SJSA1 (cell line): ENCODE results near the gene UROC1. TPM values are rescaled to one million over a fixed set of nuclear protein-coding genes. Genes with fewer than 3 reads are reported as not detected.

Source experiments
- DNase-seq, 2 experiments: peaks; one replicate each; pipeline ENCODE4 v3.0.0-alpha.2; 2015 to 2020; ENCODE audit warnings: low spot score in 2 of 2, low read depth in 1 of 2
- H3K27ac ChIP-seq: fragments of 250-450 bp; sonication (Bioruptor Pico); 2 replicates; pipeline ENCODE4 v1.5.1; 2020; ENCODE audit warnings: mild to moderate bottlenecking, moderate library complexity
- H3K27me3 ChIP-seq: fragments of 250-450 bp; sonication (Bioruptor Pico); replicated peaks from 2 replicates; pipeline ENCODE4 v1.5.1; 2020; ENCODE audit warnings: mild to moderate bottlenecking, moderate library complexity
- H3K36me3 ChIP-seq: fragments of 250-450 bp; sonication (Bioruptor Pico); 2 replicates; pipeline ENCODE4 v1.5.1; 2020; ENCODE audit warnings: mild to moderate bottlenecking
- H3K4me1 ChIP-seq: fragments of 250-450 bp; sonication (Bioruptor Pico); replicated peaks from 2 replicates; pipeline ENCODE4 v1.6.1; 2021; ENCODE audit warnings: mild to moderate bottlenecking
- H3K4me3 ChIP-seq: fragments of 250-450 bp; sonication (Bioruptor Pico); 2 replicates; pipeline ENCODE4 v1.5.1; 2020; ENCODE audit warnings: mild to moderate bottlenecking
- H3K9me3 ChIP-seq: fragments of 250-450 bp; sonication (Bioruptor Pico); replicated peaks from 2 replicates; pipeline ENCODE4 v1.5.1; 2020; ENCODE audit warnings: mild to moderate bottlenecking
- total RNA-seq: library from RNA; depleted of rRNA; stranded (reverse); fragments of >200 nt; shearing (Covaris generic); gene quantifications from 2 replicates; pipeline ENCODE4 v1.2.3, GENCODE V29; 2014

UROC1 gene
- total RNA-seq, 1 experiment from 2014 or later = not detected

DNA sequence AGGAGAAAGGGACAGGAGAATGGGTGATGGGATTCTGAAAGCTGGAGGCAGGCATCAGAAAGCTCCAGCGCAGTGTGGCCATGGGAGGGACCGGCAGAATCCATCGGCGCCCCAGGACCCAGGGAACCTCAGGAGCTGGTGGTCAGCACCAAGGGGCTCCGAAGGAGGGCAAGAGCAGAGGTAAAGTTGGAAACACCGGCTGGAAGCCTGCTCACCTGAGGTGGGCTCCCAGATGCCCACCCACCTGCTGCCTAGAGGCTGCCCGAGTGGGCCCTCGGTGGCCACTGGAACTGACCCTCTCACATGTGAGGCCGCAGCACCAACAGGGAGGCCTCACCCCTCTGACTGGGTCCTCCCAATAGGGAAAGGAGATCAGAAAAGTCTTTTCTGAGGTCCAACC is 31.6 kb downstream of the UROC1 start:
- Histone ChIP-seq H3K4me3 (no peak overlapping the region), H3K27me3 (no peaks in the 10 kb centered on the region), H3K36me3 (no peaks in the 10 kb centered on the region), H3K4me1 (no peaks in the 10 kb centered on the region), H3K9me3 (no peaks in the 10 kb centered on the region), H3K27ac (no peak overlapping the region)
- DNase-seq = no peak

DNA sequence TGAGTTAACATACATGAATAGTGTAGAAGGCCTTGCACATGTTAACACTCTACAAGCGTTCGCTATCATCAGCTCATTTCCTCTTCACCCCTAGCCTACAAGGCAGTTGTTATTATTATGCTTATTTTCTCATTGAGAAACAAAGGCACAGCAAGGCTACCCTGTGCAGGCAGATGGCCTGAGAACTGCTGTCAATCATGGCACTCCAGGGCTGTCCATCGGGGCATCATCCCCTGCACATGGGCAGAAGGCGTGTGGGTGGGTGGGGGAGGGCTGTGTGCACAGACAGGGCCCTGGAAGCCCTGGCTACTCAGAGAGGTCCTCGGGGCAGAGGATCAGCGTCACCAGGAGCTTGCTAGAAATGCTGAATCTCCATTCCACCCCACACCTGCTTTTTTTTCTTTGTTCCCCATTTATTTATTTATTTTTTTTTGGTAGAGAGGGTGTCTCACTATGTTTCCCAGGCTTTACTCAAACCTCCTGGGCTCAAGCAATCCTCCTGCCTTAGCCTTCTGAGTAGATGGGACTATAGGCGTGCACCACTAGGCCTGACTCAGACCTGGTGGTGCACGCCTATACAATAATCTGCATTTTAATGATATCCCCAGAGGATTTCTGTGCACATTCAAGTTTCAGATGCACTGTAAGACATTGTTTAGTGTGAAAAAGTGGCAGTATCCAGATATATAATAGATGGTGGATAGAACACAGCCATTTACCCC is 32.2 kb downstream of the UROC1 start:
- Histone ChIP-seq H3K27ac (no peak overlapping the region), H3K27me3 (no peaks in the 10 kb centered on the region), H3K36me3 (no peaks in the 10 kb centered on the region), H3K4me1 (no peaks in the 10 kb centered on the region), H3K4me3 (no peak overlapping the region), H3K9me3 (no peaks in the 10 kb centered on the region)
- DNase-seq = no peak

DNA sequence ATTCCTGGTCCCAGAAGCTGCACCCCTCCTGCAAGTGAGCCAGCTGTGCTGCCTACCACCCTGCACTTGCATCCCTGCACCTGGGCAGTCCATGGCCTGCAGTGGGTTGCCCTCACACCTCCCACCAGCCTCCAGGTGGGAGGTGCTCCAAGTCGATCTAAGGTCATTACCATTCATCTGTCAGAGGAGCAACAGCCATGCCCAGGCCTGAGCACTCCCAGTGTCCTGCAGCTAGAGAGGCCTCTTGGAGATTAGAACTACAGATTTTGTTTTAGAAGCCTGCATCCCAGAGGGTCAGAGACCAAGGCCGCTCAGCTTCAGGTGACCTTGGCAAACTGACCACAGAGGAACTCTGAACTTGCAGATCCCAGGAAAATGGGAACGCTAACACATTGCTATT is 32.9 kb downstream of the UROC1 start:
- Histone ChIP-seq H3K36me3 (no peaks in the 10 kb centered on the region), H3K4me3 (no peak overlapping the region), H3K9me3 (no peaks in the 10 kb centered on the region), H3K27ac (no peak overlapping the region), H3K27me3 (no peaks in the 10 kb centered on the region), H3K4me1 (no peaks in the 10 kb centered on the region)
- no peak for DNase-seq

DNA sequence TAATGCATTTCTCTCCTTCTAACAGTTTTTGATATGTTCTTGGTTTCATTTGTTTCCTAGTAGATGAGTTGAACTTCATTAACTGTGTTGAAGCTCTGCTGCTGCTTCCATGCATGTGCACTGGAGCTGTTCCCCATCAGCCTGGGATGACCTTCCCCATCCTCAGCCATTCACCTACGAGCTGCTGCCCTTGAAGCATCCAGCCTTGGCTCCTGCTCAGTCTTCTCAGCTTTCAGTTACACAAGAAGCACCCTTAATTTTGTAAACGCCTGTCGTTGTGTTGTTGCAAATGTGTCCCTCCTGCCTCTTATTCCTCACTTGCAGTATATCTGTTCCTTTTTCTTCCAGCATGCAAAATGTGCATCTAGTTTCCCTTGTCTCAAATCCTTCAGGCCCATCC is 33.4 kb downstream of the UROC1 start:
- Histone ChIP-seq H3K4me3 (no peak overlapping the region), H3K9me3 (no peaks in the 10 kb centered on the region), H3K4me1 (no peaks in the 10 kb centered on the region), H3K27me3 (no peaks in the 10 kb centered on the region), H3K36me3 (no peaks in the 10 kb centered on the region), H3K27ac (no peak overlapping the region)
- no peak for DNase-seq

DNA sequence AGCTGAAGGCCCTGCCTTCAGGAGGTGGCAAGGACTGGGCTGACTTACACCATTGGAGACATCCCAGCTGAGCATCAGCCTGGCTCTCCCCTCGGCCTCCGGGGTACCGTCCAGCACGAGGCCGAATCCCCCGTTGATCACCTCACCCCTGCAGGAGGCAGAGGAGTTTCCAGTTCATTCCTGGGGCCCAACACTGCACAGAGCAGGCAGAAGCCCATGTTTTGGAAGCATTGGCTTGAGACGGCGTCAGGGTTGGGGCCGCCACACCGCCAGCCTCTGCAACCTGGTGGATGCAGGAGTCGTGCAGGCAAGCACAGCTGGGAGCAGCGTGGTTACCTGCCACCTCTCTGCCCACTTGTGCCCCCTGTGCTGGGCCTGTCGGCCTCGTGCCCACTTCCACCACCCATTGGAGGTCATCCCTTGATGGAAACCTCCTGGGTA is 34.2 kb downstream of the UROC1 start:
- no peak overlapping the region for H3K27ac ChIP-seq
- no peak overlapping the region for H3K4me3 ChIP-seq
- no peaks in the 10 kb centered on the region for H3K36me3 ChIP-seq
- no peak for DNase-seq
- H3K9me3 ChIP-seq = no peaks in the 10 kb centered on the region
- H3K27me3 ChIP-seq = no peaks in the 10 kb centered on the region
- H3K4me1 ChIP-seq = no peaks in the 10 kb centered on the region

DNA sequence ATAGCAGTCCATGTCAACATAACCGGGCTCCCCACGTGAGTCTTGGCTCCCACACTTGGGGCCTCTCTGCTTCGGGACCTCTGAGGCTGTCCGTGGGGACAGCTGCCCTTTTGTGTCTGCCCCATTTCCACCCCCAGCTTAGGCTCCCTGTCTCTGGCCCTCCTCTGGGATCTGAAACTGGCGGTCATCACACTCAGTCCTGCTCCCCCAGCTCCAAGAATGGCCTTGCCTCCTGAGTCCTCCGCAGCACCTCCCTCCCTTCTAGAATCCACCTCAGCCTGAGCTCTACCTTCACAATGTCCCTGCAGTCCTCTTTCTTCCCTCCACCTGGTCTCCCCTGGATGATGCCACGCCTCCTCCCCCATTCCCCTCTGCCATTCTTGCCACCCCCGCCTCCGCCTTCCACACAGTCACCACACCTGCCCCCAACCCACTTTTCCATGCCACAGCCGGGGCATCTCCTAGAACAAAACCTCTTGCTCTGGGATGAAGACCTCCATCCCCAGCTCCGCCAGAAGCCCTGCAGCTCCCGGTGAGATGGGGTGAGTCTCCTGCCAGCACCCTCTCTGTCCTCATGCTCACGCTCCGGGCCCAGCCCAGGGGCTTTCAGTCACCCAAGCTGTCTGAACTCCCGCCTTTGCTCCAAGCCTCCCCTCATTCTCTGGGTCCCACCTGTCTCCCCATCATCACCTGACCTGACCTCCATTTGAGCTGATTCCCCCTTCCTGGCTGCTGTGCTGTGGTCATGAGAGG is 34.9 kb downstream of the UROC1 start:
- H3K27ac ChIP-seq = no peak overlapping the region
- H3K4me1 ChIP-seq = no peaks in the 10 kb centered on the region
- H3K4me3 ChIP-seq = no peak overlapping the region
- no peak for DNase-seq
- H3K27me3 ChIP-seq = no peaks in the 10 kb centered on the region
- no peaks in the 10 kb centered on the region for H3K9me3 ChIP-seq
- no peaks in the 10 kb centered on the region for H3K36me3 ChIP-seq

DNA sequence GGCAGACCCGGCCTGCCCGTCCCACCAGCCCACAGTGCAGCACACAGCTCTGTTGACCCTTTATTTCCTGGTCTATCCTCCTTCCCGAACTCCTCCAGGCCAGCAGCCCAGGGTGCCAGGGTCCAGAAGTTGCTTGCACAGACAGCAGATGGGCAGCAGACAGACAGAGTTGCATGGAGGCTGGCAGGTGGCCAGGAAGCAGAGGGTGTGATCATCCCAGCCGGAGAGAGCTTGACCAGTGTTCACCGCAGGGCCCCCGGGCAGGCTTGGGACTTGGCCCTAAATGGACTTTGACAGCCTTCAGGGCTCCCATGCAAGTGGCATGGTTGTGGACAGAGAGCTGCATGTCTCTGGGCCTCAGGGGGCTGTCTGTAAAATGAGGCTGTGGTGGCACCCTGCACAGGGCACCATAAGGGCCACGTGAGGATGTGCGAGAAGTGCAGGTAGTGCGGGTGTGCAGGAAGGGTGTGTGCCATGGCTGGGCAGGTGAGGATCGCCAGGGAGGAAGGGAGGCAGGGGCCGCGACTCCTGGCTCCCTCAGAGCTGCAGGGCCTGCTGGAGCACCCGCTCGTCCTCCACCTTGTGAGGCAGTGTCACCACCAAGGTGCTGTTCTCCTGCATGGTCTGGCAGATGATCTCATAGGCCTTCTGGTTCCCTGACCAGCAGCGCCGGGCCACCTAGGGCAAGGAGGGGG is 35.6 kb downstream of the UROC1 start:
- Histone ChIP-seq H3K27me3 (no peaks in the 10 kb centered on the region), H3K27ac (no peak overlapping the region), H3K4me3 (no peak overlapping the region), H3K36me3 (no peaks in the 10 kb centered on the region), H3K9me3 (no peaks in the 10 kb centered on the region), H3K4me1 (no peaks in the 10 kb centered on the region)
- DNase-seq = no peak

DNA sequence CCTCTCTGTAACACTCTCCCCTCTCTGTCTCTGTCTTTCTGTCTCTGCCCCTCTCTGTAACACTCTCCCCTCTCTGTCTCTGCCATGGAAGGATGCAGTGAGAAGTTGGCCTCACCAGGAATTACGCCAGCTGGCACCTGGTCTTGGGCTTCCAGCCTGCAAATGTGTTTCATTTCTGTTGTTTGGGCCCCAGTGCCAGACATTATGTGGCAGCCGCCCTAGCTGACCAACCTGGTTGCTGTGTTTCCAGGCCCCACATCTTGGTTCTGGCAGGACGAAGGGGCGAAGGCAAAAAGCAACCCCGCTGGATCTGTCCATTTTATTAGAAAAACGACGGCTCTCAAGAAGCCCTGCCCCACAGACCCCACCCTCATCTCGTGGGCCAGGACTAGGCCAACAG is 36.7 kb downstream of the UROC1 start:
- H3K36me3 ChIP-seq = no peaks in the 10 kb centered on the region
- no peak overlapping the region for H3K4me3 ChIP-seq
- no peak for DNase-seq
- no peaks in the 10 kb centered on the region for H3K27me3 ChIP-seq
- H3K27ac ChIP-seq = no peak overlapping the region
- peaks cover 5% of the 10 kb centered on the region for H3K4me1 ChIP-seq
- H3K9me3 ChIP-seq = 0 out of 2 replicates have a peak, but pooled peaks cover 5% of the 10 kb centered on the region

DNA sequence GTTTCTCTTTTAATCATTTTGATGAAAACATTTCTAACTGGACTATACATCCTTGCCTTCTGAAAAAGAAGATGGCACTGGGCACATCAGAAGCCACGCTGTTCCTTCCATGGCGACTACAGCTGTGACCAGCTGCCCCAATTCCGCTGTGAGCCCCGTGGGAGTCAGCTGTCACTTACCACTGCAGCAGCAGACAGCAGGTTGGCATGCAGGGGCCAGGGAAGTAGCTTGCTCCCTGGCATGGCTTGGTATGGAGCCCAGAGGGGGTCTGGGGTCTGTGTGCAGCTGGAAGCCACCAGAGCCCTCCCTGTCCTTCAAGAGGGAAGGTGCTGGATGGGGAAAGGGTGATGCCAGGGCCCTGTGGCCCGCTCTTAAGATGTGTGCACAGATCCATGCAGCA is 37.4 kb downstream of the UROC1 start:
- peaks cover 5% of the 10 kb centered on the region; the same call in 1 of the 2 replicates for H3K36me3 ChIP-seq
- no peak overlapping the region for H3K27ac ChIP-seq
- H3K27me3 ChIP-seq = no peaks in the 10 kb centered on the region
- peaks cover 9% of the 10 kb centered on the region for H3K4me1 ChIP-seq
- H3K9me3 ChIP-seq = 0 out of 2 replicates have a peak, but pooled peaks cover 5% of the 10 kb centered on the region
- DNase-seq = no peak
- H3K4me3 ChIP-seq = no peak overlapping the region

DNA sequence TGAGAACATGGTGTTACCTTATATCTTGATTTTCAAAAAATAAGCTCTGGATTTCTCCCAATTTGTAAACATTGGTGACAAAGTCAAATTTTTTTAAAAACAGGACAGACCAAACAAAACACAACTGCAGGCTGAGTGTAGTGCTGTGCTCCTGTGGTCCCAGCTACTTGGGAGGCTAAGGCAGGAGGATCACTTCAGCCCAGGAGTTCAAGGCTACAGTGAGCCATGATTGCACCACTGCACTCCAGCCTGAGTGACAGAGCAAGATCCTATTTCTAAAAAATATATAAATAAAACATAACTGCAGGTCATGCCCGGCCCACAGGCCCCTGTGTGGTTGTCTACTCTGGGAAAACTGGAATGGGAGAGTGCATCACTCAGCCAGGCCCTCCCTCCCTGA is 37.9 kb downstream of the UROC1 start:
- Histone ChIP-seq H3K4me1 (peaks cover 15% of the 10 kb centered on the region), H3K27me3 (no peaks in the 10 kb centered on the region), H3K36me3 (peaks cover 7% of the 10 kb centered on the region; the same call in 1 of the 2 replicates), H3K9me3 (0 out of 2 replicates have a peak, but pooled peaks cover 5% of the 10 kb centered on the region), H3K27ac (no peak overlapping the region), H3K4me3 (no peak overlapping the region)
- DNase-seq = no peak

DNA sequence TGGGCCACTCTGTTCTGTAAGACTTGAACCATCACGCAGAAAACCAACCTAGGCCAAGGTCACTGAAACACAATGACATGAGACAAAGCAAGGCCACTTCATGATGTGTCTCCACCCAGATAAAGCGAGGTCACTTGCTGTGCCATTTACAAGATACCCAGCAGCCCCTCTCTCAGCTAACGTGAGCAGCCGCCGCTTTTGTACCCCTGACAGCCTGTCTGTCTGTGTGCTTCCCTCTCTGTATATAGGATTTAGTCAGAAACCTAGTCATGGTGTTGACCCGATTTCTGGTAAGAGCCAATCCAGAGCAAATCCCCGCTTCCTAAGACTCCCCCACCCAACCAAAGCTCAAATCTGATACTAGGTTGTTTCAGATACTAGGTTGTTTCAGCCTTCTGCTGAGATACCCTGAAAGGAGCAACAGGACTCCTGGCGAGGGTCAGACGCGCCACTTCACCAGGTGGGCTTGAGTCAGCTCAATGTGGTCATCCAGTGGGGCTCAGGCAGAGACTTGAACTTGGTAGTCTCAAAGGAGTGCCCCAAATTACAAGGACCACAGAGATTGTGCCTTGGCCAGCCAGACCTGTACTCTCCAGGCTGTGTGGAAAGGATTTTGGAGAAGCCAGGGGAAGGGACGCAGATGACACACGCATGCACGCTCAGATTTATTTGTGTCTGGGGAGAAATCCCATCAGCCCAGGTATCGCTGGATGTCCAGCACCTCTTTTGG is 38.8 kb downstream of the UROC1 start:
- Histone ChIP-seq H3K27ac (no peak overlapping the region), H3K27me3 (no peaks in the 10 kb centered on the region), H3K4me3 (no peak overlapping the region), H3K9me3 (0 out of 2 replicates have a peak, but pooled peaks cover 5% of the 10 kb centered on the region), H3K36me3 (peaks cover 8% of the 10 kb centered on the region), H3K4me1 (peaks cover 21% of the 10 kb centered on the region)
- DNase-seq = no peak

DNA sequence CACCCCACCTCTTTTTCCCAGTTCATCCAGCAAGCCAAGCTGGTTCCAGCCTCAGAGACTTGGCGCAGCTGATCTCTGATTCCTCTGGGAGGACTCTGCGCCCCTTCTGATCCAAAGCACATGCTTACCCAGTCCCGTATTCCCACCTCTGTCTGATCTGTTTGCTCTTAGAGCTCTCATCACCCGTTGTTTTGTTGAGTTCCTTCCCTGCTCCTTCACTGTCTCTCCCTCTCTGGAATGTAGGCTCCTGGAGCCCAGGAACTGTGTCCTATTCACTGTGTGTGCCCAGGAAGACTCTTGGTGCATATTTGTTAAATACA is 40.6 kb downstream of the UROC1 start:
- Histone ChIP-seq H3K27ac (no peak overlapping the region), H3K27me3 (no peaks in the 10 kb centered on the region), H3K4me1 (peaks cover 21% of the 10 kb centered on the region), H3K9me3 (0 out of 2 replicates have a peak, but pooled peaks cover 5% of the 10 kb centered on the region), H3K36me3 (peaks cover 20% of the 10 kb centered on the region), H3K4me3 (no peak overlapping the region)
- no peak for DNase-seq

DNA sequence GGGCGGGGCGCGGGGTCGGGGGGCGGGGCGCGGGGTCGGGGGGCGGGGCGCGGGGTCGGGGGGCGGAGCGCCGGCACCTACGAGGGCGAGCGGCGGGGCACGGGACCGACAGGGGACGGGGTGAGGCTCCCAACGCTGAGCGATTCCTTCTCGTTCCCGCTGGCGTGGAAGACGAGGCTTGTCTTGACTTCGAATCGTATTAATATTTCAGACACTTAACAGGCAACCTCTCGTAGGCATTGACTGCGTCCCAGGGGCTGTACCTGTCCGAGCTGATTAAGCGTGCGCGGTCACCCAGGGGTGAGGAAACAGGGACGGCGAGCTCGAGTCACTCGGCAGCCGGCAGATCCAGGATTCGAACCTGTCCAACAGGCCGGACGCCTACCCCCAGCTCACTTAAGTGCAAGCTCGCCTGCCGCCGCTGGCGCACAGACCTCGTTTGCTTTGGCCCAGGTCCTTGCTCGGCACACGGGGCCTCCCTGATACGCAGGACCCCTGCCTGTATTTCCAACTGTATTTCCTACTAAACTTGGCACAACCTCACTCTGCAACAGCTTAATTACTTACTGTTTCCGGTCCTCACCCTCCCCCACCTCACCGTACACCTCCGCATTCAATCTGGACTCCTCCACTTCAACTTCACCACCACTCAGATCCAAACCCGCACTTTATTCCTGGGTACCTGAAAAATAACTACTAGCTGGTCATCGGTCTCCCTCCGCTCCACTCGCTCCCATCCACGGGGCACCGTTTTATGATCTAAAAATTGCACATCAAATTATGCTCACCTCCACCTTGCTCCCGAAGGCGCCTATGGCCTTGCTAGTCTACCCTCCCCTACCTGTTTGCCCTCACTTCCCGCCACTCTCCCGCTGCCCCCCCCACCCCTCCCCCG is 41.2 kb downstream of the UROC1 start:
- H3K4me1 ChIP-seq = peaks cover 21% of the 10 kb centered on the region
- H3K4me3 ChIP-seq = peak overlapping the region; percentile 97
- no peaks in the 10 kb centered on the region for H3K27me3 ChIP-seq
- peak in 1 of 2 experiments; percentile 41 for DNase-seq
- peaks cover 27% of the 10 kb centered on the region for H3K36me3 ChIP-seq
- H3K9me3 ChIP-seq = 0 out of 2 replicates have a peak, but pooled peaks cover 5% of the 10 kb centered on the region
- no peak overlapping the region for H3K27ac ChIP-seq
